Natural killer cell (primary cell): Measurements from ENCODE around the gene RMI2. TPM values are rescaled to one million over a fixed set of nuclear protein-coding genes. Genes with fewer than 3 reads are reported as not detected.

ENCODE experiments used
- ATAC-seq, 3 donors: fragments of 150-1000 bp in 2 of 3; fragments of 200-7000 bp in 1 of 3; cut with Tn5 transposase; 1 replicate in 1 of 3; 2 replicates in 2 of 3; pipeline ENCODE4 v1.10.0; 2021; ENCODE audit warnings: mild to moderate bottlenecking in 2 of 3, moderate library complexity in 2 of 3
- DNase-seq, 2 donors: peaks; one replicate each; pipeline versions ENCODE4 v3.0.0 to v3.0.0-alpha.2; 2013 to 2021; ENCODE audit warnings: mixed read lengths in 1 of 2
- H3K27ac ChIP-seq: one replicate; pipeline ENCODE4 v1.5.1; 2013; ENCODE audit warnings: mild to moderate bottlenecking, low read length
- H3K27me3 ChIP-seq: one replicate; pipeline ENCODE4 v1.6.1; 2013; ENCODE audit warnings: low read length; ENCODE audit not compliant: control insufficient read depth, insufficient read depth
- H3K36me3 ChIP-seq: one replicate; pipeline ENCODE4 v1.6.1; 2013; ENCODE audit warnings: low read length; ENCODE audit not compliant: control insufficient read depth, insufficient read depth
- H3K4me1 ChIP-seq: one replicate; pipeline ENCODE4 v1.6.1; 2013; ENCODE audit warnings: low read length; ENCODE audit not compliant: control insufficient read depth, insufficient read depth
- H3K4me3 ChIP-seq: one replicate; pipeline ENCODE4 v1.5.1; 2013; ENCODE audit warnings: low read length
- H3K9me3 ChIP-seq: one replicate; pipeline ENCODE4 v1.6.1; 2013; ENCODE audit warnings: low read length; ENCODE audit not compliant: control insufficient read depth, insufficient read depth
- H3K27ac Mint-ChIP-seq, 2 donors: one replicate each; pipeline ENCODE4 v1.8.0; 2022; ENCODE audit warnings: mild to moderate bottlenecking in 2 of 2, mixed read lengths in 2 of 2, moderate library complexity in 1 of 2
- H3K27me3 Mint-ChIP-seq, 2 donors: one replicate each; pipeline ENCODE4 v1.8.0; 2022; ENCODE audit warnings: low read depth in 2 of 2, mixed read lengths in 2 of 2
- H3K36me3 Mint-ChIP-seq: one replicate; pipeline ENCODE4 v1.8.0; 2022; ENCODE audit warnings: mixed read lengths
- H3K4me1 Mint-ChIP-seq, 2 donors: one replicate each; pipeline ENCODE4 v1.8.0; 2022; ENCODE audit warnings: mixed read lengths in 2 of 2
- H3K4me3 Mint-ChIP-seq: one replicate; pipeline ENCODE4 v1.8.0; 2022; ENCODE audit warnings: mild to moderate bottlenecking, moderate library complexity, mixed read lengths
- H3K9me3 Mint-ChIP-seq, 2 donors: one replicate each; pipeline ENCODE4 v1.8.0; 2022; ENCODE audit warnings: mixed read lengths in 2 of 2
- WGBS: methylation state at CpG from one replicate; pipeline ENCODE4 v1.1.7; 2013; ENCODE audit warnings: missing lambda C conversion rate; ENCODE audit not compliant: insufficient coverage; 5-methylcytosine and 5-hydroxymethylcytosine counted together
- intact Hi-C: fragments of 100-400 bp; cut with micrococcal nuclease; formaldehyde crosslinking; loops from one replicate; pipeline ENCODE4 v1.14.2; 2022
- total RNA-seq, 4 donors: library from RNA; stranded (reverse); fragments of 120-200 nt in 1 of 4; gene quantifications; one replicate each; pipeline versions ENCODE4 v1.2.3 to v1.2.4, GENCODE V29; 2013 to 2022
- TF ChIP-seq, protein P1 (sequence below): fragments of 200-600 bp; IDR thresholded peaks from one replicate; pipeline ENCODE4 v1.8.0; 2022; ENCODE audit warnings: antibody characterized with exemption

Gene RMI2
- total RNA-seq, 3 donors from 2014 or later (not counting 1 experiment from before 2014, with no cell fraction given) = 0.83 to 1.1 (median 0.93) TPM

DNA sequence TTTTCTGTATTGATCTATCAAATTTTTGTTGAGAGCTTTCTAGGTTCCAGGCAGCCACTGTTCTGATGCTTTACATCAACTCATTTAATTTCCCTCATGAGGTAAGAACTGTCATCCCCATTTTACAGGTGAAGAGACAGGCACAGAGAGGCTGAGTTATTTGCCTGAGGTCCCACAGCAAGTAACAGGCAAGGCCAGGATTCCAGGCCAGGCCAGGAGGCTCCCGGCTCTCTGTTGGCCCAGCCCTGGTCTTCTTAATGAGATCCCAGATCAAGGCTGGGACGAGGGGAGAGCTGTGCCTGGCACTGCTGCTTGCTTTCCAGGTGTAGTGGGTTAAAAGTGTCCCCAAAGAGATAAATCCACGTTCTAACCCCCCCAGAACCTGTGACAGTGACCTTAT is 22.4 kb upstream of the RMI2 start:
- Histone ChIP-seq H3K4me3 (no peak overlapping the region), H3K4me1 (peaks cover 22% of the 10 kb centered on the region), H3K27me3 (peaks cover 6% of the 10 kb centered on the region), H3K9me3 (peaks cover 7% of the 10 kb centered on the region), H3K36me3 (no peaks in the 10 kb centered on the region), H3K27ac (no peak overlapping the region)
- Mint-ChIP-seq H3K4me1 (peaks cover 9 to 15% of the 10 kb centered on the region in 2 donors), H3K27ac (no peak overlapping the region), H3K27me3 (peaks cover 22 to 33% of the 10 kb centered on the region in 2 donors), H3K4me3 (no peak overlapping the region), H3K9me3 (no peaks in the 10 kb centered on the region), H3K36me3 (no peaks in the 10 kb centered on the region)
- TF ChIP-seq, protein P1, sequence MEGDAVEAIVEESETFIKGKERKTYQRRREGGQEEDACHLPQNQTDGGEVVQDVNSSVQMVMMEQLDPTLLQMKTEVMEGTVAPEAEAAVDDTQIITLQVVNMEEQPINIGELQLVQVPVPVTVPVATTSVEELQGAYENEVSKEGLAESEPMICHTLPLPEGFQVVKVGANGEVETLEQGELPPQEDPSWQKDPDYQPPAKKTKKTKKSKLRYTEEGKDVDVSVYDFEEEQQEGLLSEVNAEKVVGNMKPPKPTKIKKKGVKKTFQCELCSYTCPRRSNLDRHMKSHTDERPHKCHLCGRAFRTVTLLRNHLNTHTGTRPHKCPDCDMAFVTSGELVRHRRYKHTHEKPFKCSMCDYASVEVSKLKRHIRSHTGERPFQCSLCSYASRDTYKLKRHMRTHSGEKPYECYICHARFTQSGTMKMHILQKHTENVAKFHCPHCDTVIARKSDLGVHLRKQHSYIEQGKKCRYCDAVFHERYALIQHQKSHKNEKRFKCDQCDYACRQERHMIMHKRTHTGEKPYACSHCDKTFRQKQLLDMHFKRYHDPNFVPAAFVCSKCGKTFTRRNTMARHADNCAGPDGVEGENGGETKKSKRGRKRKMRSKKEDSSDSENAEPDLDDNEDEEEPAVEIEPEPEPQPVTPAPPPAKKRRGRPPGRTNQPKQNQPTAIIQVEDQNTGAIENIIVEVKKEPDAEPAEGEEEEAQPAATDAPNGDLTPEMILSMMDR = no peak
- DNase-seq (no peak), ATAC-seq (no peak)
- intact Hi-C loops = no loop called here
- 100% methylated on average over 3 of the region's 3 CpGs for WGBS

DNA sequence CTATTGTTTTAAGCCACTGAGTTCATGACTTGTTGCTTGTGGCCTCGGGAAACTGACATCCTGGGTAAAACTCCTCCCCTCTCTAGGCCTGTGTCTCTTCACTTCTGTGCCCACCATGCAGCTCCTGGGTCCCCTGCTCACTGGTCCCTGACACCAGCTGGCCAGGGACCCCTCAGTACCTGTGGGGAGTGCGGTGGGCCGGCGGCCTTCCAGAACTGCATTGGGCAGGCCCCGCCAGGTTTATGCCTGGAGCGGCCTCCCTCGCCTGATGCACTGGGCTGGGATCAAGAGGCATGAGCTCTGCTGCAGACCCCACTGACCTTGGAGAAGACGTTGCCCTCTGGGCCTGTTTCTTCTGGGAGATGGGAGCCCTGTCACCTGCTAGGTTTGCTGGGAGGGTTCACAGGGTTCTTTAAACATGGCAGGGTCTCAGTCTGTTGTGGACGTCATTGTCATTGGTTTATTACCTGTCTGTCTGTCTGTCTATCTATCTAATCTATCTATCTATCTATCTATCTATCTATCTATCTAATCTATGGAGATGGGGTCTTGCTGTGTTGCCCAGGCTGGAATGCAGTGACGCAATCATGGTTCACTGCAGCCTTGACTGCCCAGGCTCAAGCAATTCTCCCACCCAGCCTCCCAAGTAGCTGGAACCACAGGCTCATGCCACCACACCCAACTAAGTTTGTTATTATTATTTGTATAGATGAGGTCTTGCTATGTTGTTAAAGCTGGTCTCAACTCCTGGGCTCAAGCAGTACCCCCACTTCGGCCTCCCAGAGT is 21.5 kb upstream of the RMI2 start:
- H3K4me1 ChIP-seq = peaks cover 31% of the 10 kb centered on the region
- ATAC-seq (no peak), DNase-seq (no peak)
- peaks cover 30 to 37% of the 10 kb centered on the region in 2 donors for H3K27me3 Mint-ChIP-seq
- H3K36me3 ChIP-seq = no peaks in the 10 kb centered on the region
- H3K4me3 ChIP-seq = no peak overlapping the region
- no peak overlapping the region for H3K4me3 Mint-ChIP-seq
- no peak overlapping the region for H3K27ac ChIP-seq
- peaks cover 19 to 25% of the 10 kb centered on the region in 2 donors for H3K4me1 Mint-ChIP-seq
- intact Hi-C loops = no loop called here
- 92% methylated on average over 8 of the region's 11 CpGs for WGBS
- TF ChIP-seq, protein P1 = no peak
- H3K27me3 ChIP-seq = peaks cover 10% of the 10 kb centered on the region
- no peaks in the 10 kb centered on the region for H3K9me3 Mint-ChIP-seq
- H3K9me3 ChIP-seq = peaks cover 7% of the 10 kb centered on the region
- no peaks in the 10 kb centered on the region for H3K36me3 Mint-ChIP-seq
- H3K27ac Mint-ChIP-seq = no peak overlapping the region

DNA sequence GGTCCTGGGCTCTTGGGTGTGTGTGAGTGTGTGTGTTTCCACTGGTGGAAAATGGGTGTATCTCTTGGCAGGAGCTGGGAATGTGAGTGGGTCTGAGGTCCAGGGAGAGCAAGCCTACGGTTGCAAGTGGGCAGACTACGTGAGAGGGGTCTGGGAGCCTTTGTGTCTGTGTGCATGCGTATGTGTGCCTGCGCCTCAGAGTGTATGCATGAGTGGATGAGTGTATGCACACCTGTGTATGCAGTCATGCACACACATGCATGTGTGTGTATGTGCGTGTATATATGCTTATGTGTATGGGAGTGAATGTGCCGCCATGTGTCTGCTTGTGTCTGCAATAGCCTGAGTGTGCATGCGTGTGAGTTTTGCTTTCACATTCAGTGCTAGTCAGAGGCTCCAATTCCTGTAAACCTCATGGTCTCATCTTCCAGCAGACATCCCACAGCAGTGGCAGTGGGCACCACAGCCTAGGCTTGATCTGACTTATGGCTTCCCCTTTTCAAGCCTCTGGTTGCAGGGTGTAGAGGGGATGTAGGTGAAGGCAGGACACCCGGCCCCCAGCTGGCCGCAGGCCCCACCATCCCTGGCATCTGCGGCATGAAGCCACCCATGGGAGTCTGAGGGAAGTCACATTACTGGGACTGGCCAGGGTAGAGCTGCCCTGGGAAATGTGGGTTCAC is 19.7 kb upstream of the RMI2 start:
- Histone ChIP-seq H3K9me3 (peaks cover 7% of the 10 kb centered on the region), H3K36me3 (no peaks in the 10 kb centered on the region), H3K27ac (no peak overlapping the region), H3K4me3 (no peak overlapping the region), H3K27me3 (peaks cover 10% of the 10 kb centered on the region), H3K4me1 (peaks cover 38% of the 10 kb centered on the region)
- DNase-seq = no peak
- ATAC-seq = no peak
- H3K4me3 Mint-ChIP-seq = no peak overlapping the region
- H3K9me3 Mint-ChIP-seq = no peaks in the 10 kb centered on the region
- TF ChIP-seq, protein P1 = no peak
- H3K27me3 Mint-ChIP-seq = peaks cover 36 to 42% of the 10 kb centered on the region in 2 donors
- peaks cover 23 to 29% of the 10 kb centered on the region in 2 donors for H3K4me1 Mint-ChIP-seq
- no peak overlapping the region for H3K27ac Mint-ChIP-seq
- intact Hi-C loops = no loop called here
- no peaks in the 10 kb centered on the region for H3K36me3 Mint-ChIP-seq
- 70% methylated on average over 10 of the region's 10 CpGs for WGBS
